AG04450 (cell line): ENCODE results near the gene ABL1. TPM values are rescaled to one million over a fixed set of nuclear protein-coding genes. Genes with fewer than 3 reads are reported as not detected.
A peak's percentile ranks its signal among the peaks of the same experiment; 100 is the strongest.

Experiments
- CTCF ChIA-PET: fragments of 300-600, 350-600 bp; formaldehyde crosslinking; extraction: SDS; loops from one replicate; lab custom pipeline; 2022; ENCODE audit warnings: antibody characterized with exemption, inconsistent platforms; lab: Charles Lee
- POLR2A ChIA-PET: fragments of 350-600 bp; formaldehyde crosslinking; extraction: SDS; loops from one replicate; lab custom pipeline; 2021; ENCODE audit warnings: antibody characterized with exemption, inconsistent platforms; lab: Yijun Ruan, JAX
- DNase-seq: peaks from one replicate; pipeline ENCODE4 v3.0.0-alpha.2; 2011; ENCODE audit warnings: low read depth, low spot score
- H3K27ac ChIP-seq: one replicate; pipeline ENCODE4 v1.5.1; 2012; ENCODE audit warnings: low read depth, low read length, control low read depth
- H3K27me3 ChIP-seq: one replicate; pipeline ENCODE4 v1.6.0; 2012; ENCODE audit warnings: low read length; ENCODE audit not compliant: control insufficient read depth, insufficient read depth
- H3K4me3 ChIP-seq: 2 replicates; pipeline ENCODE4 v1.5.1; 2011; ENCODE audit warnings: mild to moderate bottlenecking, low read depth, low read length, control low read depth
- H3K9me3 ChIP-seq: 2 replicates; pipeline ENCODE4 v1.5.1; 2012; ENCODE audit warnings: low read length; ENCODE audit not compliant: control insufficient read depth, insufficient read depth
- polyA plus RNA-seq: library from polyadenylated mRNA; depleted of rRNA; stranded (reverse); fragments of >200 nt; gene quantifications from 2 replicates; pipeline ENCODE4 v1.2.3, GENCODE V29; 2011
- TF ChIP-seq, protein P1 (sequence below): IDR thresholded peaks from 2 replicates; pipeline ENCODE4 v1.5.1; 2011; ENCODE audit warnings: low read depth, low read length, control low read depth, inconsistent platforms

Gene ABL1
- polyA plus RNA-seq, 1 experiment = 37.5 TPM

DNA sequence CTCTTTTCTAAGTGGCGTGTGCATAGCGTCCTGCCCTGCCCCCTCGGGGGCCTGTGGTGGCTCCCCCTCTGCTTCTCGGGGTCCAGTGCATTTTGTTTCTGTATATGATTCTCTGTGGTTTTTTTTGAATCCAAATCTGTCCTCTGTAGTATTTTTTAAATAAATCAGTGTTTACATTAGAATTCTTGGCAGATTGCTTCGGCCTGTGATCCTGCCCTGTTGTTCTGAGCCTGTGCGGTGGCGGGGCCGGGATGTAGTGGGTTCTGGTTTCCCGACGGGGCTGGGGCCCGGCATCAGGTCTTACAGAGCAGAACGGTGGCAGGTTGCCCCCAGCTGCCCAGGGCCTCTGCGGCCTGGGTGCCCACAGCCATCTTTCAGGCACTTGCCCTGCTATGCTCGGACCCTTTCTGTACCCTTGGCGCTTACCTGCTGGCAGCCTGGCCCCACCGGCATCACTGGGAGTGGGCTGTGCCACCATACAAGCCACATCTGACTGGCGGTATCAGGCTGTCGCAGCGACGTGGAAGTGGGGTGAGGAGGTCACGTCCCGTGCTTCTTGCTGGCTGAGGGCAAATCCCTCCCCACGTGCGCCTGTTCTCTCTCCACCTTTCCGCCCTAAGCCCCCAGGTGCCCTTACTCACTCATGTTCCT, 52.6 kb downstream of the ABL1 start:
- Histone ChIP-seq H3K27me3 (no peaks in the 10 kb centered on the region), H3K27ac (peak overlapping the region; percentile 31), H3K4me3 (no peak overlapping the region), H3K9me3 (no peaks in the 10 kb centered on the region; the same call in 1 of the 2 replicates)
- CTCF ChIA-PET = interaction anchor here (1.7 to 2.0 kb wide), 3 partner anchors 21 to 187 kb away, joined by 5 to 10 read pairs (median 7); no protein-coding TSS in a partner anchor
- POLR2A ChIA-PET = interaction anchor here (0.7 kb wide), 1 partner anchor 34 kb away, joined by 4 read pairs; no protein-coding TSS in a partner anchor
- DNase-seq = no peak
- TF ChIP-seq, protein P1, sequence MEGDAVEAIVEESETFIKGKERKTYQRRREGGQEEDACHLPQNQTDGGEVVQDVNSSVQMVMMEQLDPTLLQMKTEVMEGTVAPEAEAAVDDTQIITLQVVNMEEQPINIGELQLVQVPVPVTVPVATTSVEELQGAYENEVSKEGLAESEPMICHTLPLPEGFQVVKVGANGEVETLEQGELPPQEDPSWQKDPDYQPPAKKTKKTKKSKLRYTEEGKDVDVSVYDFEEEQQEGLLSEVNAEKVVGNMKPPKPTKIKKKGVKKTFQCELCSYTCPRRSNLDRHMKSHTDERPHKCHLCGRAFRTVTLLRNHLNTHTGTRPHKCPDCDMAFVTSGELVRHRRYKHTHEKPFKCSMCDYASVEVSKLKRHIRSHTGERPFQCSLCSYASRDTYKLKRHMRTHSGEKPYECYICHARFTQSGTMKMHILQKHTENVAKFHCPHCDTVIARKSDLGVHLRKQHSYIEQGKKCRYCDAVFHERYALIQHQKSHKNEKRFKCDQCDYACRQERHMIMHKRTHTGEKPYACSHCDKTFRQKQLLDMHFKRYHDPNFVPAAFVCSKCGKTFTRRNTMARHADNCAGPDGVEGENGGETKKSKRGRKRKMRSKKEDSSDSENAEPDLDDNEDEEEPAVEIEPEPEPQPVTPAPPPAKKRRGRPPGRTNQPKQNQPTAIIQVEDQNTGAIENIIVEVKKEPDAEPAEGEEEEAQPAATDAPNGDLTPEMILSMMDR = no peak

DNA sequence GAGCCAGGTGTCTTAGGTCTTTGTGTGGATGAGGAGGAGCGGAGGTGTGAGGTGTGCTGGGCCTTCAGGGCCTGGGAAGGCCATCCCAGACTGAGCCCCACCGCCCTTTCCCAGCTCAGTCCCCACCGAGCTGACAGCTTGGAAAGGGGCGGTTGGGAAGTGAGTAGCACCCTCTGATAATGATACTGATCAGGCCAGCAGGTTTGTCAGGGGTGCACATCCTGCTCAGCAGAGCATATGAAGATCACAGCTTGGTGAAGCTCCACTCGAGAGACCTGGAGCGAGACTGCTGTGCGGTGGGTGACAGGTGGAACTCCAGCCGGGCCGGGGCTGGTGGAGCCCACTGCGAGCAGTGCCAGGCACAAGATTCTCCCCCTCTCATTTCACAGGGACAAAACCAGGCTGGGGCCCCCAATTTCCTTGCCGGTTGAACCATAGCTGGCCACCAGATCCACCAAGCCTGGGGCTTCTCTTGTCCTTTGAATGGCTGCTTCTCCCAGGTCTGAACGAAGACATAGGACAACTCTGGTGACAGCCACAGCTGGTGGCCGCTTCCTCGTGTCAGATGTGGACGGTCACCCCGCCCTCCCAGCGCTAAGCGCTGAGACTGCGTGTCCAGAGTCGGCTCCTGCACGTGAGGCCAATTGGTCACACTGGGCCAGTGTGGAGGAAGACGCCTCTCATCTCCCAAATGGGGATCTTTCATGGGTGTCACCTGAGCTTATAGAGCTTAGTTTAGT, 53.3 kb downstream of the ABL1 start:
- no peak for DNase-seq
- H3K4me3 ChIP-seq = no peak overlapping the region
- no peak overlapping the region for H3K27ac ChIP-seq
- POLR2A ChIA-PET = interaction anchor here (0.7 kb wide), 1 partner anchor 35 kb away, joined by 4 read pairs; no protein-coding TSS in a partner anchor
- H3K27me3 ChIP-seq = no peaks in the 10 kb centered on the region
- TF ChIP-seq, protein P1 = no peak
- no peaks in the 10 kb centered on the region; the same call in 1 of the 2 replicates for H3K9me3 ChIP-seq
- CTCF ChIA-PET = interaction anchor here (0.6 to 2.0 kb wide), 6 partner anchors 22 to 187 kb away, joined by 3 to 10 read pairs (median 5); no protein-coding TSS in a partner anchor

DNA sequence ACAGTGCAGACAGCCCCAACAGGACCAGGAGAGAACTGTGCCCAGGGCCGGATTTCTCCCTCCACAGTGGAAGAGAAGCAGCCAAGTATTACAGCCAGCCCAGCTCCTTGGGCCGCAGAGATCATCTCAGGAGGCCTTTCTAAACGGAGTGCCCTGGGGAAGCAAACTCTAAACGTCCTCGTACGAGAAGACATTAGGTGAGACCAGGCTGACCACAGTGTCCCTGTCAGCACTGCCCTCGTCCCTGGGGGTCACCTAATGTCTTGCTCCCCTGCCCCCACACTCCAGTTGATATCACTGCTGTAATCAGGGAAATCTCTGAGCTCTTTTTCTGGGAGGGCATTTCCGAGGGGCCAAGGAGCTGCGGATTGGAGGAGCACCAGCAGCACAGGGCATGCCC, 55.1 kb downstream of the ABL1 start:
- Histone ChIP-seq H3K9me3 (no peaks in the 10 kb centered on the region; the same call in 1 of the 2 replicates), H3K27ac (no peak overlapping the region), H3K4me3 (no peak overlapping the region), H3K27me3 (no peaks in the 10 kb centered on the region)
- ChIA-PET POLR2A (interaction anchor here (0.5 to 0.7 kb wide), 2 partner anchors 13 to 148 kb away, joined by 3 to 10 read pairs; no protein-coding TSS in a partner anchor), CTCF (interaction anchor here (0.8 to 1.7 kb wide), 3 partner anchors 20 to 189 kb away, joined by 4 to 9 read pairs (median 4); no protein-coding TSS in a partner anchor)
- DNase-seq = no peak
- TF ChIP-seq, protein P1 = no peak

DNA sequence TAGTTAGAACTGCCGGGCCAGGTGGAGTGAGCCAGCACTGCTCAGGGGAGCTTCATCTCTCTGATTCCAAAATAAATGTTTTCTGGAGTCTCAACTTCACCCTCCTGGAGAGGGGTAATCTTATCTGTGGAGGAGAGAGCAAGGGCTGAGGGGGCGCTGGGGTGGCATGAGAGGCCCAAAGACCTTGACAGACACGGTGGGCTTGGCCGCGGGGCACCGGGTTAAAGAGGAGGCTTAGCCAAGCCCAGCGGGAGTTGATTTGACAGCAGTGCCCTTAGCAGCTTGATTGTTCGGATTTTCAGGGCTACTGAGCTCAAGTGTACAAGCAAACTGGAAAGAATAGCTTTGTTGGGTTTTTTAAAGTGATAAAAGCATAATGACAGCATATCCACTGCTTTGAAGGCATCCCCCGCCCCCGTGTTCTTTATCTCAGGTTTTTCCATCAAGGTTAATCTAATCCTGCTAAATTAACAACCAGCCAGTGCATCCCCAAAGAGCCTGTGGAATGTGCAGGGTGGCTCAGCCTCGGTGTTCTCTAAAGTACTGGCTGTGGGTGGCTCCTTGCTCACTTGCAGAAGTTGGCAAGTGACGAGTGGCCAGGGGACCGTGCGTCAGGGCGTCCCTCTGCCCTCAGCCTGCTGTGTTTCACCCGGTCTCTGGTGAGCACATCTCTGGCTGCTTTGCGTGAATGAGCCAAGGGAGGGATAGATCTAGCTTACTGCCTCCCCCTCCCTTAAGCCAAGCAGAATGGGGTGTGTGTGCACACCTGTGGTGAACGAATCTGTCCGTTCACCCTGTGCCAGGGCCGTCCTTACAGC, 56.0 kb downstream of the ABL1 start:
- no peaks in the 10 kb centered on the region; the same call in 1 of the 2 replicates for H3K9me3 ChIP-seq
- TF ChIP-seq, protein P1 = no peak
- H3K27ac ChIP-seq = no peak overlapping the region
- H3K27me3 ChIP-seq = no peaks in the 10 kb centered on the region
- no peak for DNase-seq
- ChIA-PET POLR2A (interaction anchor here (0.5 to 0.7 kb wide), 2 partner anchors 14 to 197 kb away, joined by 3 to 4 read pairs; no protein-coding TSS in a partner anchor), CTCF (interaction anchor here (0.8 to 1.7 kb wide), 4 partner anchors 21 to 190 kb away, joined by 4 to 9 read pairs (median 4); no protein-coding TSS in a partner anchor)
- H3K4me3 ChIP-seq = no peak overlapping the region
